GM19023 (cell line): ENCODE results near the gene SLC9A9.

Experiments
- ATAC-seq: cut with Tn5 transposase; IDR thresholded peaks from one replicate; pipeline ENCODE4 v1.9.1; 2021; ENCODE audit warnings: mild to moderate bottlenecking, moderate library complexity; ENCODE audit not compliant: unreplicated experiment

The SLC9A9 gene

DNA sequence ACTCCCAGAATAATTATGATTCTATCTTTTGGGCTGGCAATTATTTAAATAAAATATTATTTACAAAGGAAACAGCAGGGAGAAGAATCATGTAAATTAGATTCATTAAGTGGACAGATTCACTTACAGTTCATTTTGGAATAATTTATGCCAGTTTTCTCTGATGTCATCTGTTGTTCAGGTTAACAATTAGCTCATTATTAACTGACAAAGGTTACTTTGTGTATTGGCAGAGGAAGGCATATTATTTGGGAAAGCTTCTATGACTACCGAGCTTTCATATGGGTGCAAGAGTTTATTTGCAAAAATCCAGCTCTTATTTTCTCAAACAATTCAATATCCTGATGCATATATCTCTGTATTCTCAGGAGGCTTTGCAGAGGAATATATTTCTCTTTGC, 504.3 kb downstream of the SLC9A9 start:
- no peak for ATAC-seq

GRCh38 chr3:143343031-143343430, 505.2 kb downstream of the SLC9A9 start:
- ATAC-seq: no peak

GRCh38 chr3:143339451-143339850, 508.8 kb downstream of the SLC9A9 start:
- no peak for ATAC-seq

DNA sequence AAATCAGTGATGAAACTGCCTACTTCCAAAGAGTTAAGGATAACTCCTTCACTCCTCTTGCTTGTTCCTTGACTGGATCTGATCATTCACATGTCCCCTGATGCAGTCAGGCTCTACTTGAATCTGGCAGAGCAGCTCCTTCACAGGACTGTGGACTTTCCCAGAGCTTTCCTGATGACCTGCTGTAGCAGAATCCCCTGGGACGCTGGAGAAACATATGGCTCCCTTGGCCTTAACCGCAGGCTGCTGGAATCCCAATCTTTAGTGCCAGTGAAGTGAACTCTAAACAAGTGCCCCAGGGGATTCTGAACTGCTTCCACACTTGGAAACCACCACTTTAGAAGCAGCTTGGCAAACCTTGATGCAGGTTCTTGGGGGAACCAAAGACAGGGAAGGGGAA, 510.9 kb downstream of the SLC9A9 start:
- no peak for ATAC-seq

DNA sequence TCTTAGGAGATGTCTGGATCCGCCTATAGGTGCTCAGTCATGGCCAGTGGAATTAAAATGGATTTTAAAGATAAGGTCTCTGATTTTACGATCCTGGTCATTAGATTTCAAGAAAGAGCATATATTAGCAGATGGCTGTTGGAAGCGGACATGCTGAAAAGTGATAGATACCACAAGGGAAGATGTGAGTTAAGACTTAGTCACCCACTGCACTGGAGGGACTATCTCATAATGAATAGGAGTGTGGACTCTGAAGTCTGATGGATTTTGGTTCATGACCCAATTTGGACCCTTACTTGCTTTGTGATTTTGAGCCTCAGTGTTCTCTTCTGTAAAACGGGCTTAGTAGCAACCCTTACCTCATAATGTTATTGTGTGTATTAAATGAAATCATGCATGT, 514.0 kb downstream of the SLC9A9 start:
- no peak for ATAC-seq

GRCh38 chr3:143333367-143333766, 514.9 kb downstream of the SLC9A9 start:
- no peak for ATAC-seq

DNA sequence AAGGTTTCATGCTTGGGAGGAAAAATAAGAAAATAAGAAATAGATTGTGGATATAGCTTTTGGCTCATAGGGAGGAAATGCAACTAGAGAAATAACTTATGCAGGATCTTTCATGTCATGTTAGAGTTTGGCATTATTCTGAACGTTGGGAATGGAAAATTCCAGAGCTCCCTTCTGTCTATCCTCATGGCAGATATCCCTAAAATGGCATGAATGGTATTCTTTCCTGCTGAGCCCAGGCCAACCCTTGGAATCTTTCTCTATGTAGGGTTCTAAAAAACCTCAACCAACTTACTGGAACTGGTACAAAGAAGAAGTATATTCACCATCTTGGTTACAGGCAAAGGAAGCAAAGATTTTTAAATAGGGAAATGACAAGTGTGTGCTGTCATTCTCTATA, 516.2 kb downstream of the SLC9A9 start:
- ATAC-seq: no peak

DNA sequence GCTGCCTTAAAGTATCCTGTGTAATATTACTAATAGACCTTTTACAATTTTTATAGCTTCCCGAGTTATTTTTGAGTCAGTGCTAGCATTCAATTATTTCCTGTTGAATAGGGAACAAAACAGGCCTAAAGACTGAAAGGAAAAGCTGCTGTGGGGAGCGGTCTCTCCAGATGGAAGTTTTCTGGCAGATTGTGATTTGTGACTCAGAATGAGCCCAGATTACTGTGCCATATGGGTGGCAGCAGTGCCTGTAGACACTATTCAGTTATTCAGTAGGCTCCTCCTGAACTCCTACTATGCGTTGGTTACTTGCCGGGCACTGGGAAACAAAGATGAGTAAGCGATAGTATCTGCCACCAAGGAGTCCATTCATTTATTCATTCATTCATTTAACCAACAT, 516.9 kb downstream of the SLC9A9 start:
- no peak for ATAC-seq

GRCh38 chr3:143330296-143330868, 517.9 kb downstream of the SLC9A9 start:
- ATAC-seq: no peak

- ATAC-seq: no peak
These were observed 518.6 kb downstream of the SLC9A9 start for GRCh38 chr3:143329567-143330211.

- no peak for ATAC-seq
These were observed 519.8 kb downstream of the SLC9A9 start for GRCh38 chr3:143328451-143328850.

- ATAC-seq: no peak
These were observed 521.1 kb downstream of the SLC9A9 start for GRCh38 chr3:143326983-143327778.

GRCh38 chr3:143321058-143321769, 527.1 kb downstream of the SLC9A9 start:
- no peak for ATAC-seq

DNA sequence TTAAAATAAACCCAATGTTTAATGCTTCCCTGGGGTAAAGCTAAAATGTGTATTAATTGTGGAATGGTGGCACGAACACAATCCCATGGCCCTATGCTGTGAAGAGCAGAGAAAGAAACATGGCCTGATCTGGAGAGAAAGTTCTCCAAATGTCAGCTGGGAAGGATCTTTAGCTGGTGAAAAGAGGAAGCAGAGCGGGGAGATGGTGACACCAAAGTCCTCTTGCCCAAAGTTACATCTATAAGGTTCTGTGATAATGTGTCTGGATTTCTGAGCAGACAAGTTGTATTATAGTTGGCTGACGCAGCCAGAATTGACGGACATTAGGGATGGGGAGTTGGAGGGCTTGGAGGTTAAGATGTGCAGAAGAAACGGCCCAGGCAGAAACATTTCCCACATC, 532.5 kb downstream of the SLC9A9 start:
- ATAC-seq: no peak

DNA sequence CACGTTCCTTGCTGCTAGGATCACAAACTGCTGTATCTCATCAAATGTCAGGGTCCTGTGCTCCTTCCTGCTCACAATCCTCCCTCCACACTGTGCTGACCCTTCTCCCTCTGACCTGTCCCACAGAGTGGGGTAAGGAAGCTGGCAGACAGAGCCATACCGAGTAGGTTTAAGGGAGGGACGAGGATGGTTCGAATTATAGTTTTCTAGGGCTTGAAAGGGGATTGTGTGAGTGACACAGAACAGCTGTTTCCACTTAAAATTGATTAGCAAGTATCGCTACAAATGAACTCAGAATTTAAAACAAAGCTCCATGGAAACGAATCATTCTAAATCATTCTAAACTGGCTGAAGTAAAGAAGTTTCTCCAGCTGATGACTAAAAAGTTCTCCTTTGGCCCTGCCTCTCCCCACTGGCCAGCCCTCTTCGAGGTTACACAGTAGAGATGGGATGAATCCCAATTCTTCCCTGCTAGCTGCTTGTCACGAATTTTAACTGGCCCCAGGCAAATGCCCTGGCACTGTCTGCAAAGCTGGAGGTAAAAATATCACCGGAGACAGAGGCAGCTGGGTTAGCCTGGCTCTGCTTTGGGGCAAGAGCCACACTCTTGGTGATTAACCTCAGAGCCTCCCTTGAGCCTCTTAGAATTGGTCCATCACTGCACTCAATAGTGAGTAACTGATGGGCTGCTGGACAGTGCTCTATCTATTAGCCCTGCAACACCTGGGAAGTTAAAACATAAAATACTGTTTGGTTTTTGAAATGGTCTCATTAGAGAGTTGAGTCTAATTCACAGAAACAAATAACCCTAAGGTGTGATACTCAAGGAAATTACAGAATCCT, 533.8 kb downstream of the SLC9A9 start:
- ATAC-seq: no peak

DNA sequence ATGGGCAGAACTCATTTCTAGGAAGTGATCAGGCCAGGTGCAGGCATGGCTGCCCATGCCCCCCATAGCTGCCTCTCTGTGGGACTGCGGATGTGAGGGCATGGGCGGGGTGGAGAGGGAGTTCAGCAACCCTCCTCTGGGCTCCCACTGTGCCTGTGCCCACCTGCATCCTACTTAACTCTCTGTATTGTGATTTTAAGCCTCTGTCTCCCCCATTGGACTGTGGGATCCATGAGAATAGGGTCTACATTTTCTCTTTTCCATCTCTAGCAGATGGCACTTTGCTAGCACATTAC, 534.4 kb downstream of the SLC9A9 start:
- ATAC-seq: no peak

DNA sequence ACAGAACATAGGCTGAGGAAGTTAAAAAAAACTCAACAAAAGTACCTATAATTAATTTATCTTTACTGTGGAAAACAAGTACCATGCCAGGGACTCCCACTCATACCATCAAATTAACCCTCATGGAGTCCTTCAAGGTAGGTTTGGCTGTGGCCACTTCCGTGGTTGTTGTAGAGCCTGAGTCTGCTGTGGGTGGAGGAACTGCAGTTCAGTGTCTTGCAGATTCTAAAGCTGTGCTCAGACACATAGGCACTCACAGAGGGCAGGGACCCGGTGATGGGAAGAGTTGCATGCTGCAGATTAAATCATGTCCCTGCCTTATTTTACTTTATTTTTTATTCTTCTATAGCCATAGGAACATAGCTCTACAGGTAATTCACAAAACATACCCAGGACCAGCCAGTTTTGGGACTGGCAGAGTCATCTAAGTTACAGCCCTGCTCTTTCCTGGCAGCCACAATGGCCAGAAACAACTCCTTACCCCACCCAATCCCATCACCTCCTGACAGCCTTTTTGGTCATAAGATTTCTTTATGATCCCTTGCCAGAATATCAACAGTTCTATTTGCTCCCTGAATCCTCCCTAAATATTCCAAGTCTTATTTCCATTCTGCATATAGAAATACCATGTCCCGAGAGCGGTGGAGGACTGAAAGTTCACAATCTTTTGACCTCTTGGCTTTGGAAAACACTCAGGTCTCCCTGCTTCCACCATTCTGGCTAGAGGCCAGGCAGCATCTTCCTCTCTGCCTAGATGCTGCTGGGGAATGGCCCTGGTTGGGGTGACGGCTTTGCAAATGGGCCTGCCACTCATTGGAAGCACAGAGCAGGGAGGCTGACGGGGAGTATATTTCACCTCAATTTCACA, 535.0 kb downstream of the SLC9A9 start:
- no peak for ATAC-seq

GRCh38 chr3:143311096-143311495, 537.2 kb downstream of the SLC9A9 start:
- ATAC-seq: no peak

GRCh38 chr3:143309705-143310104, 538.6 kb downstream of the SLC9A9 start:
- no peak for ATAC-seq

DNA sequence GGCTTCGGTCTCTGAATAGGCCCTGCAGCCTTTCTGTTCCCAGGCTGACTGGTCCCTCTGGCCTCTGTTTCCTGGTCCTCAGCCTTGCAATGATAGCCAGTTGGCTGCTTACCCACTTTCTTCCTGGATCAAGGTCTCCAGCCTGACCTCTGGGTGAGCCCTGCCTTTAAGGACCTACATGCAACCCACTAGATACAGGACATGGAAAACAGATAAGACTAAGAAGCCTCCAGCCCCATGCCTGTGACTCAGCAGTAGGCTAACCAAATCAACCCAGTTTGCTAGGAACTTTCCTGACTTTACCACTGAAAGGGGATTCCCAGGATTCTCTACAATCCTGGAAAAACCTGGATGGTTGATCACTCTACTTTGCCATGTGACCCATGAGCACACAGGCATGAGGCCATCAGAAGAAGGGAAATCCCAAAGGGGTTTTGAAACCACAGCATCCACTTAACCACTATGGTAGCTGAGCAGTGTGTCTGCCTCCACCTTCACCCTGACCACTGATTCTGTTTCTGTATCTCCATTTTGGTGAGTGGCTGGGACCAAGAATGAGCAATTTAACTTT, 540.6 kb downstream of the SLC9A9 start:
- ATAC-seq: peak; percentile 83
